MM.1S (cell line): Measurements from ENCODE around the gene AP1G2.

ENCODE experiments used
- DNase-seq: peaks from one replicate; pipeline ENCODE4 v3.0.0-alpha.2; 2015
- H2AFZ ChIP-seq: fragments of 300-600 bp; sonication (generic); 2 replicates; pipeline ENCODE4 v1.6.0; 2016; ENCODE audit warnings: antibody characterized with exemption, low read length
- H3F3A ChIP-seq: fragments of 300-600 bp; sonication (generic); 2 replicates; pipeline ENCODE4 v1.6.1; 2016; ENCODE audit warnings: mild to moderate bottlenecking, antibody characterized with exemption, low read length, moderate library complexity, mixed read lengths; ENCODE audit not compliant: insufficient read depth
- H3K27ac ChIP-seq: fragments of 300-600 bp; sonication (generic); 2 replicates; pipeline ENCODE4 v1.5.1; 2016; ENCODE audit warnings: mild to moderate bottlenecking, low read length
- H3K27me3 ChIP-seq: fragments of 300-600 bp; sonication (generic); replicated peaks from 2 replicates; pipeline ENCODE4 v1.6.0; 2016; ENCODE audit warnings: low read length; ENCODE audit not compliant: insufficient read depth
- H3K36me3 ChIP-seq: fragments of 300-600 bp; sonication (generic); replicated peaks from 2 replicates; pipeline ENCODE4 v1.6.1; 2016; ENCODE audit warnings: mild to moderate bottlenecking, low read length, mixed read lengths; ENCODE audit not compliant: insufficient read depth
- H3K4me1 ChIP-seq: fragments of 300-600 bp; sonication (generic); 2 replicates; pipeline ENCODE4 v1.6.1; 2016; ENCODE audit warnings: low read length, mixed read lengths
- H3K4me2 ChIP-seq: fragments of 300-600 bp; sonication (generic); 2 replicates; pipeline ENCODE4 v1.6.0; 2016; ENCODE audit warnings: low read depth, low read length
- H3K4me3 ChIP-seq: fragments of 300-600 bp; sonication (generic); 2 replicates; pipeline ENCODE4 v1.5.1; 2016; ENCODE audit warnings: low read length, mixed read lengths
- H3K79me2 ChIP-seq: fragments of 300-600 bp; sonication (generic); 2 replicates; pipeline ENCODE4 v1.6.1; 2016; ENCODE audit warnings: mixed run types, low read length, mixed read lengths
- H3K9ac ChIP-seq: fragments of 300-600 bp; sonication (generic); 2 replicates; pipeline ENCODE4 v1.6.1; 2016; ENCODE audit warnings: low read length, mixed read lengths
- H3K9me2 ChIP-seq: fragments of 300-600 bp; sonication (generic); replicated peaks from 2 replicates; pipeline ENCODE4 v1.6.1; 2016; ENCODE audit warnings: mild to moderate bottlenecking, low read length, mixed read lengths; ENCODE audit not compliant: insufficient read depth
- H3K9me3 ChIP-seq: fragments of 300-600 bp; sonication (generic); replicated peaks from 2 replicates; pipeline ENCODE4 v1.6.1; 2016; ENCODE audit warnings: mild to moderate bottlenecking, low read length, mixed read lengths; ENCODE audit not compliant: insufficient read depth
- H4K20me1 ChIP-seq: fragments of 300-600 bp; sonication (generic); 2 replicates; pipeline ENCODE4 v1.6.1; 2016; ENCODE audit warnings: mild to moderate bottlenecking, low read length, moderate library complexity, mixed read lengths; ENCODE audit not compliant: insufficient read depth
- CTCF ChIP-seq: fragments of 300-600 bp; sonication (generic); IDR thresholded peaks from 2 replicates; pipeline ENCODE4 v1.5.1; 2016; ENCODE audit warnings: antibody characterized with exemption, low read length, mixed read lengths
- EZH2 ChIP-seq: fragments of 300-600 bp; sonication (generic); optimal IDR thresholded peaks from 2 replicates; pipeline ENCODE3; 2017; ENCODE audit warnings: low read depth, mild to moderate bottlenecking, antibody characterized with exemption, low read length, mixed read lengths
- EZH2phosphoT487 ChIP-seq: fragments of 300-600 bp; sonication (generic); IDR thresholded peaks from 2 replicates; pipeline ENCODE4 v1.6.1; 2018; ENCODE audit warnings: antibody characterized with exemption, low read length

Gene AP1G2

GRCh38 chr14:23577710-23578392 is 10.3 kb upstream of the AP1G2 start:
- Histone ChIP-seq H3K4me2 (no peak overlapping the region), H3K9me3 (no peaks in the 10 kb centered on the region), H3K9me2 (no peaks in the 10 kb centered on the region), H3K4me1 (no peaks in the 10 kb centered on the region), H4K20me1 (no peaks in the 10 kb centered on the region), H2AFZ (no peak overlapping the region), H3K4me3 (no peak overlapping the region), H3K27me3 (0 out of 2 replicates have a peak, but pooled peaks cover 8% of the 10 kb centered on the region), H3F3A (no peaks in the 10 kb centered on the region), H3K36me3 (no peaks in the 10 kb centered on the region), H3K27ac (no peak overlapping the region), H3K9ac (no peak overlapping the region), H3K79me2 (no peaks in the 10 kb centered on the region)
- DNase-seq, result no peak
- TF ChIP-seq EZH2 (no peak), CTCF (no peak)

GRCh38 chr14:23577004-23577681 is 9.6 kb upstream of the AP1G2 start:
- no peak overlapping the region for H3K9ac ChIP-seq
- H3K27ac ChIP-seq, result no peak overlapping the region
- no peaks in the 10 kb centered on the region for H3K36me3 ChIP-seq
- H3K79me2 ChIP-seq, result no peaks in the 10 kb centered on the region
- H3K27me3 ChIP-seq, result 0 out of 2 replicates have a peak, but pooled peaks cover 8% of the 10 kb centered on the region
- H3K9me2 ChIP-seq, result no peaks in the 10 kb centered on the region
- no peaks in the 10 kb centered on the region for H3F3A ChIP-seq
- H4K20me1 ChIP-seq, result no peaks in the 10 kb centered on the region
- no peak overlapping the region for H3K4me2 ChIP-seq
- H3K4me3 ChIP-seq, result no peak overlapping the region
- DNase-seq, result no peak
- H3K4me1 ChIP-seq, result no peaks in the 10 kb centered on the region
- H3K9me3 ChIP-seq, result no peaks in the 10 kb centered on the region
- TF ChIP-seq EZH2, result no peak
- H2AFZ ChIP-seq, result no peak overlapping the region

- Histone ChIP-seq H4K20me1 (no peaks in the 10 kb centered on the region), H2AFZ (no peak overlapping the region), H3K79me2 (no peaks in the 10 kb centered on the region), H3K36me3 (no peaks in the 10 kb centered on the region), H3K9ac (no peak overlapping the region), H3F3A (no peaks in the 10 kb centered on the region), H3K4me1 (no peaks in the 10 kb centered on the region), H3K4me3 (no peak overlapping the region), H3K27me3 (0 out of 2 replicates have a peak, but pooled peaks cover 3% of the 10 kb centered on the region), H3K9me3 (no peaks in the 10 kb centered on the region), H3K9me2 (no peaks in the 10 kb centered on the region), H3K4me2 (no peak overlapping the region), H3K27ac (no peak overlapping the region)
- TF ChIP-seq CTCF, result no peak
- TF ChIP-seq EZH2, result no peak
- TF ChIP-seq EZH2phosphoT487, result no peak
- no peak for DNase-seq
Measured at GRCh38 chr14:23573384-23574015, 5.9 kb upstream of the AP1G2 start.
